GM21786 (cell line): ENCODE results near the gene SLC5A3.

Experiments used
- ATAC-seq: cut with Tn5 transposase; IDR thresholded peaks from one replicate; pipeline ENCODE4 v1.9.1; 2021; ENCODE audit not compliant: unreplicated experiment

SLC5A3 gene

DNA sequence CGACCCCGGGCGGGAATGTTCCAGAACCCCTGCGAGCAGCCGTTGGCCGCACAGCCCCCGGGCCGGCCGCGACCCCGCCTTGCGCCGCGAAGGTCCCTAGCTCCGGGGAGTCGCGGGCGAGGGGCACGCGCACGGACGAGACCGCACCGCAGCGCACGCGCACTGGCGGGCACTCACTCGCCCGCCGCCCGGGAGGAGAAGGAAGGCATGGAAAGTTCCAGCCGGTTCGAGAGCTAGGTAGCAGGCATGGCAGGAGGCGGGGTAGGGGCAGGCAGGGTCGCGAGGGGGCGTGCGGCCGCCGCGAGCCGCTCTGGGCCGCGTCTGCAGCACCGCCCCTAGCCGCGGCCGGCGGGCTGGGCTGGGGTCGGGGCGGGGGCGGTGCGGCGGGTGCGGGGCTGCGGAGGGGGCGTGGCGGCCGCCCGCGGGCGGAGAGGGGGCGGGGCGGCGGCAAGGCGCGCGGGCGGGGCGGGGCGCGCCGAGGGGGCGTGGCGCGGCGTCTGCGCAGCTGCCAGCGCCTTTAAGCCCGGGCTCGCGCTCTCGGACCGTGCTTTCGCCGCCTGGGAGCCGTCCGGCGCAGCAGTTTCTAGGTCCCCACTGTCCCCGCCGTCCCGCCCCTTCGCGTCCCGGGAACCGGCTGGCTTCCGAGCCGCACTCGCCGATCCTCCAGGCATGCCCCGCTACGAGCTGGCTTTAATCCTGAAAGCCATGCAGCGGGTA is at the start of gene SLC5A3, which contains the start of gene MRPS6:
Gene SLC5A3, plus strand, starts transcription at position 547 of the 717 bp plus-strand sequence. CDS start 21,621 bp downstream, outside the sequence.
Gene MRPS6, plus strand, starts transcription at position 547 of the 717 bp plus-strand sequence. Its CDS starts 123 bp downstream, at position 670.
- ATAC-seq: peak; percentile 64

DNA sequence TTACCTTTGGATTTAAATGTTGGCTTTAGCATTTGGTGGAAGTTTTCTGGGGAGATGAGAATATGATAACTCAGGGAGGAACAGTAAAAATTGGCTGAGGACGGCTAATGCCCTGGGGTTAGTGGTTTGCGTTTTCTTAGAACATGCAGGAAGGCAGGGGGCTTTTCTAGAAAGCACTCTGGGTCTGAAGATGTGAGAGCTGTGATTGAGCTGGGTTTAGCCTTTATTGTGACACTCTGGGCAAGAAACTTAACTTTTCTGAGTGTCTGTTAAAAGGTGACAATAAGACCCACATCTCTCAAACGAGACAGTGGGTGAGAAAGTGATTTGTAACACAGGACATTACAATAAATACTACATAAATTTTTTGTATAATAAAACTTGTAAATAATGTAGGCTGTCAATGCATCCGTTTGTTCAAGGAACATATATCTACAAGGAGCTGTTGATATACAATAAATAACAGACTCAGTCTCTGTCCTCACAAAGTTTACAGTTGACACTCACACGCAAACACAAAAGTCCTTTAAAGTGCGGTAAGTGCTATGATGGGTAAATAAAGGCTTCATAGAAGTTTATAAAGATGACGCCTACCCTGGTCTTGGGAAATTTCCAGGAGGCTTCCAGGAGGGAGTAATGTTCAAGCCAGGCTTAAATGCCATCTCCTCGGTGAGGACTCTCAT is 49.5 kb upstream of the SLC5A3 start:
- ATAC-seq: no peak

GRCh38 chr21:34024374-34024693 is 49.0 kb upstream of the SLC5A3 start:
- ATAC-seq: no peak

DNA sequence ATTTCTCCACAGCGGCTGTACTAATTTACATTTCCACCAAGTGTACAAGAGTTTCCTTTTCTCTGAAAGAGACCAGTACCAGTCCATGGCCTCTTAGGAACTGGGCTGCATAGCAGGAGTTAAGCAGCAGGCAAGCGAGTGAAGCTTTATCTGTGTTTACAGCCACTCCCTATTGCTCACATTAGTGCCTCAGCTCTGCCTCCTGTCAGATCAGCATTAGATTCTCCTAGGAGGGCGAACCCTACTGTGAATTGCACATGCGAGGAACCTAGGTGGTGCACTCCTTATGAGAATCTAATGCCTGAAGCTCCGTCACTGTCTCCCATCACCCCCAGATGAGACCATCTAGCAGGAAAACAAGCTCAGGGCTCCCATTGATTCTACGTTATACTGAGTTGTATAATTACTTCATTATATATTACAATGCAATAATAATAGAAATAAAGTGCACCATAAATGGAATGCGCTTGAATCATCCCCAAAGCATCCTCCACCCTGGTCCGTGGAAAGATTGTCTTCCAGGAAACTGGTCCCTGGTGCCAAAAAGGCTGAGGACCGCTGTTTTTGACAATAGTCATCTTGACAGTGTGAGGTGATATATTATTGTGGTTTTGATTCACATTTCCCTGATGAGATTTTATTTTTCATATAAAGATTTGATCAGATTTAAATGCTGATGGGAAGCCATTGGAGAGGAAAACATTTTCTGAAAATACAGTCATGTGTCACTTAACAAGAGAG is 45.5 kb upstream of the SLC5A3 start:
- ATAC-seq: no peak

GRCh38 chr21:34029743-34030528 is 43.4 kb upstream of the SLC5A3 start:
- peak; percentile 88 for ATAC-seq

GRCh38 chr21:34031835-34032370 is 41.5 kb upstream of the SLC5A3 start:
- no peak for ATAC-seq

GRCh38 chr21:34034369-34035014 is 38.9 kb upstream of the SLC5A3 start:
- no peak for ATAC-seq

DNA sequence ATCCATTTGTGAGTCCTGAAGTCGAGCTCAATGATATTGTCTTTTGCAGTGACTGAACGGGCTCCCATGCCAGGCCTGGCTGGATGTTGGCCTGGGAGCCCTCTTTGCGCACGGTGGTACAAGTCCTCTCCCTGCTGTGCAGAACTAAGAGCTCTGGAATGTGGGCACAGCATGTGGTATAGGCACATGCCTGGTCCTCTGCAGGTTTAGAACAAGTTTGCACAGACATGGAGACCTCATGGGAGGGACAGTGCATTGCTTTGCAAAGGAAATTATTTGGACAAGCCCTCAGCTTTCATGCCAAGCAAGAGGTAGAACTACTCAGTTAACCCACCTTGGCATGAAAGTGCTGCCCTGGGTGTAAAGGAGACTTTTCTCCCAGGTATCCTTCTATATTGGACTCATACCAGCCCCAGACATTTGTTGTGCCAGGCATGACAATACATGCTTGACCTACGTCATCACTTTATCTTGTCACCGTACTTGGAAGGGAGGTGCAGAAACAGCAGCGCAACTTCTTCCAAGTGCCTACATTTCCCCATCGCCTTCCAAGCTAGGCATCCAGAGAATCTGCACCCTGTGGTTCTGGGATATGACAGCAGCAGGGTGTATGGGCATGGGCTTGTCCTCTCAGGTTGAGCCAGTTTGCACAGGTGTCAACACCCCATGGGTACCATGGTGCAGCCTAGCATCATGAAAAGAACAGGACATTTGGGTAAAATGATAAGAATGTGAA is 37.6 kb upstream of the SLC5A3 start:
- no peak for ATAC-seq

DNA sequence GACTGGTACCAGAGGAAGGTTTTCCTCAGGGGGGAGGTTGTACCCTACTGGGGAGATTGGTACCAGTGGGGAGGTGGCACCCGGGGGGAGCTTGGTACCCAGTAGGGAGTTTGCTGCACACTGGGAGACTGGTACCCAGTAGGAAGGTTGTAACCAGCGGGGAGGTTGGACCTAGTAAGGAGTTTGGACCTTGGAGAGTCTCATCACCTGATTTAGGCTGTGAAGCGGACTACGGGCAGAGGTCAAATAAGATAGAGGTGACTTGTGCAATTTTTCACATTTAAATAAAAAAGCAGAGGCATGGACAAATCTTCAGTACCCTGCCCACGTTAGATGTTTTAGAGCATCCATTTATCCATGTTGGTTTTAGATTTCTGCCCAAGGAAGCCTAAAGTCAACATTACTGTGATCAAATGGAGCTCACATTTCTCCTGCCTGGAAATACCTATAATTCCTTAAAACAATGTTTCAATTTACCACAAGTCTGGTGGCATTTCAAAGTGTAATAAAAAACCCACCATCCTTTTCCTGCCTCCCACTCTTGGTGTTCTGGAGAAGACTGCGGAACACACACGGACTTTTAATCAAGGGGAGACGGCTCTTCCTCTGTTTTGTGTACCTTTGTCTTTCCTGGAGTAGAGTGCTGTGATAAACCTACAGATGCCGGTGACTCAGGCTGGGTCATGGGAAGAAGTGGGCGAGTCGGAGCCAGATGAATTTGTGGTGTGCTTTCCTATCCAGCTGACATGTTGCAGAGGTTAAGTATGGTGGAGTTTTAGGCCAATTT is 36.2 kb upstream of the SLC5A3 start:
- no peak for ATAC-seq

DNA sequence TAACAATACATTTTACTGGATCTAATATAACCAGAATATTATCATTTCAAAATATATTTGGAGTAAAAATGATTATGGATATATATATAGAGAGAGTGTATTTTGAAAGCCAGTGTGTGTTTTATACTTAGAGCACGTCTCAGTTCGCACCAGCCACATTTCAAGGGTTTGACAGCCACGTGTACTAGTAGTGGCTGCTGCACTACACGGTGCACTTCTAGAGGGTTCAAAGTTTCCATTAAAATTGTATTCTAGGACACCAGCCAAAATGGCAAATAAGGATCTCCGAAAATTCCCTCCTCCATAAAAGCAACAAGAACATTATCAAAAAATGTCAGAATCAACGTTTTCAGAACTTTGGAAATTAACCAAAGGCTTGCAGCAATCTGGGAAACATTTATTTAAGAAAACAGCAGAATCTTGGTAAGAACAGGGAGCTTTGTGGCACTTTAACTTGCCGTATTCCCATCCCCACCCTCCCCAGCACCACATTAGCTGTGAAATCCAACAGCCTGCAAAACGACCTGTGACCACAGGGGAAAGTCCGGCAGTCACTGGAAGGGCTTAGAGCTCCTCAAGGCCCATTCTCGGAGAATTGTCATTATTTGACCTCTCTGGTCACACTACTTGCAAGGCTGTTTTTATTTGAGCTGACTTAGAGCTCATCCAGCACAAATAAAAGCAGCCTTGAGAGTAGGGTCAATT is 33.5 kb upstream of the SLC5A3 start:
- no peak for ATAC-seq

- no peak for ATAC-seq
Observed at GRCh38 chr21:34042735-34043134, 30.6 kb upstream of the SLC5A3 start.

GRCh38 chr21:34043333-34043732 is 30.0 kb upstream of the SLC5A3 start:
- ATAC-seq: no peak

- no peak for ATAC-seq
Observed at GRCh38 chr21:34046917-34047316, 26.5 kb upstream of the SLC5A3 start.

- no peak for ATAC-seq
Observed at GRCh38 chr21:34047835-34048234, 25.5 kb upstream of the SLC5A3 start.

DNA sequence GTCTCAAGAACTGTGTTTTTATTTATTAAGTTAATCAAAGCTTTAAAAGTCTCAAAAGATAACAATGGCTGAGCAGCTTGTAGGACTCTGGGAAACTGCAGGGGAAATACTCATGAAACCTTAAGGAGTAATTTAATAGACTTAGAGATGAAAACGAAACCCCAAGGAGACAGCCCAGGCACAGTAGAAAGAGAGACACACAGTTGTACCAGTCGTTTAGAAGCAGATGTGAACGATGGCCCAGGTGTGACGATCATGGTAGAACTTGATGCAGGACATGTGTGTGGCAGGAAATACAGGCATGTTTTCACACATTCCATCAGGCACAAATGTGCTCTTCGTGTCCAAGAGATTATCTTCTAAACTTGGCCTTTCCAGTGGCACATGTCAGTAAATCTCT is 21.2 kb upstream of the SLC5A3 start:
- ATAC-seq: no peak

DNA sequence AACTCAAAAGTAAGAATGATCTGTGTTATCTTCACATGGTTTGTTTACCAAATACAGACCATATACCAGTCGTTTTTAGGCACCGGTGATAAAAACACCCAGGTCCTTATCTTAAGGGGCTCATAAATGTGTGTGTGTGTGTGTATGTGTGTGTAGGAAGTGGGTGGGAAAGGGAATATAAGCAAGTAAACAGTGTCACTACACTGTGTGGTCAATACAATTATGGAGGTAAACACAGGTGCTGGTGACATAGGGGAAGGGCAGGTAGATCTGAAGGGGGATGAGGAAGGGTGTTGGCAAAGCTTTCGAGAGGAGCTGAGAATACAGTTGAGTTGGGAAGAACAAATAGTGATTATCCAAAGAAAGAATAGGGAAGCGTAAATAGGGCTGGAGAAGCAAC is 19.1 kb upstream of the SLC5A3 start:
- no peak for ATAC-seq

GRCh38 chr21:34055615-34056014 is 17.8 kb upstream of the SLC5A3 start:
- ATAC-seq: no peak

DNA sequence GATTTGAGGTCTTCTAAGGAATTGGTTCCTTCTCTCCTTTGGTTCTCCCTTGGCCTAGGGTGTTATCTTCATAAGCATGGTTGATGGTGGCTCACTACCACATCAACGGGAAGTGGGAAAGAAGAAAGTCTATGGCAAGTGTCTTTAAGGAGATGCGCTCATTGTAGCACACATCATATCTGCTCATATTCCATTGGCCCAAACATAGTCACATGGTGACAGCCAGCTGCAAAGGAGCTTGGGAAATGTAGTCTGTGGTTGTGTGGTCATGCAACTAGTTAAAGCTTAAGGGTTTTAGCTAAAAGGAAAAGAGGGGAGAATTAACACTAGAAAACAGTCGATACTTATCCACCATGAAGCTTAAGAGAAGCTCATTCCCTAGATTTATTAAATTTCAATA is 11.4 kb upstream of the SLC5A3 start:
- no peak for ATAC-seq
